ELF-1 (cell line): ENCODE measurements around the gene EGFL6.
A peak's percentile ranks its signal among the peaks of the same experiment; 100 is the strongest.

Experiments used
- DNase-seq: peaks from one replicate; pipeline ENCODE4 v3.0.0-alpha.2; 2016; ENCODE audit warnings: low read depth, low spot score

Gene EGFL6

DNA sequence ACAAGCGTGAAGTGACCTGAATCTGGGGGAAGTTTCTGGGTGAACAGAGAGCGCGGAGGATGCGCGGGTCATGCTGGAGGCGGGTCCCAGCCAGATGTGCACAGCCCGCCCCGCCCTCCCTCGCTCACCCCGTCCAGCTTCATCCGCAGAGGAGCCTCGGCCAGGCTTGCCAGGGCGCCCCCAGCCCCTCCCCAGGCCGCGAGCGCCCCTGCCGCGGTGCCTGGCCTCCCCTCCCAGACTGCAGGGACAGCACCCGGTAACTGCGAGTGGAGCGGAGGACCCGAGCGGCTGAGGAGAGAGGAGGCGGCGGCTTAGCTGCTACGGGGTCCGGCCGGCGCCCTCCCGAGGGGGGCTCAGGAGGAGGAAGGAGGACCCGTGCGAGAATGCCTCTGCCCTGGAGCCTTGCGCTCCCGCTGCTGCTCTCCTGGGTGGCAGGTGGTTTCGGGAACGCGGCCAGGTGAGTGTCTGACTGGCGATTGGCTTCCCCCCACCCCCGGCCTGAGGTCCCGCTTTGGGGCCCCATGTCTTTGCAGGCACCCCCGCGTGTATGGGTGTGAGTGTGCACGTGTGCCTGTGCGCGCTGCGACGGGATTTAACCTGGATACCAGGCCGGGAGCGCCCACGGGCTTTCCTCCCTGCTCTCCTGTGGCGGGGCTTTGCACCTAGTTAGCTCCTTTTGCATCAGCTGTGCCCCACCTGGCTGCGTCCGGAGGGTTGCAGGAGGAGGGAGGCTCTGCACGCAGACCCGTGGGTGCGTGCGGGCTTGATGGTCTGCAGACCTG, at the start of gene EGFL6:
TSS of gene EGFL6 (plus strand) at position 123 of the 782 bp plus-strand sequence. CDS start at position 384, 261 bp downstream.
- peak; percentile 33 for DNase-seq

GRCh38 chrX:13520351-13520750, 49.0 kb upstream of the EGFL6 start:
- no peak for DNase-seq

DNA sequence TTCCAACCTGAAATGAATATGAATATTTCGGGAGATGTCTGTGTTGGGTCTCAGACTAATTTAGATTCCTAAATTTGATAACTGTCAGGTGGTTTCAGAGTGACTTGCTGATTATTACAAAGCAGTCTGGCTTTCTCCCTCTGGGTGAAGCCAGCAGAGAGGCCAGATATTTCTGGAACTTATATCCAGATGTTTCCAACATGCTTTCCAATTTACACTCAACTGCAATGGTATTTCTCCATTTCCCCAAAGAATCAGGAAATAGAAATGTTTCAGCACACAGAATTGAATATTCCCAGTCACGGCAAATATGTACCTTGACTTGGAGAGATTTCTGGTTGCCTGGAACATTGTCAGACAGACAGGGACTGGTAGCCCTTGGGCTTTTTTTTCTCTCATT, 48.5 kb upstream of the EGFL6 start:
- DNase-seq = no peak

DNA sequence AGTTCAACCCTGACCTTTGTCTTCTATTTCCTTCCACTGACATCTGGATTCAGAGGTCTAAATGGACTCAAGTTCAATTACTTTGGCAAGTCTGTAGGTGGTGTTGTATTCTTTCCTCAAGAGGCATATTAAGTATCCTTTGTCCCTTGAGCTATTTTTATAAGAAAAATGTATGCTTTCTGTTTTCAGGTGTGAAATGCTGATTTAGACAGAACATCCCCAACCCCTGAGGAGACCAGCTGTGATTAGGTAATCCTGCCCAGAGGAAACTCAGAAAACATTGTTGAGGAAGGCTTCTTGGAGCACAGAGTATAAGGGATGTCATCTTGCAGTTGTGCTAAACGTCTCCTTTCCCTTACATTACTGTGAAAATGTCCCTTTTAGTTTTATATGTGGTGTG, 46.6 kb upstream of the EGFL6 start:
- no peak for DNase-seq

GRCh38 chrX:13533726-13534125, 35.7 kb upstream of the EGFL6 start:
- DNase-seq = no peak

DNA sequence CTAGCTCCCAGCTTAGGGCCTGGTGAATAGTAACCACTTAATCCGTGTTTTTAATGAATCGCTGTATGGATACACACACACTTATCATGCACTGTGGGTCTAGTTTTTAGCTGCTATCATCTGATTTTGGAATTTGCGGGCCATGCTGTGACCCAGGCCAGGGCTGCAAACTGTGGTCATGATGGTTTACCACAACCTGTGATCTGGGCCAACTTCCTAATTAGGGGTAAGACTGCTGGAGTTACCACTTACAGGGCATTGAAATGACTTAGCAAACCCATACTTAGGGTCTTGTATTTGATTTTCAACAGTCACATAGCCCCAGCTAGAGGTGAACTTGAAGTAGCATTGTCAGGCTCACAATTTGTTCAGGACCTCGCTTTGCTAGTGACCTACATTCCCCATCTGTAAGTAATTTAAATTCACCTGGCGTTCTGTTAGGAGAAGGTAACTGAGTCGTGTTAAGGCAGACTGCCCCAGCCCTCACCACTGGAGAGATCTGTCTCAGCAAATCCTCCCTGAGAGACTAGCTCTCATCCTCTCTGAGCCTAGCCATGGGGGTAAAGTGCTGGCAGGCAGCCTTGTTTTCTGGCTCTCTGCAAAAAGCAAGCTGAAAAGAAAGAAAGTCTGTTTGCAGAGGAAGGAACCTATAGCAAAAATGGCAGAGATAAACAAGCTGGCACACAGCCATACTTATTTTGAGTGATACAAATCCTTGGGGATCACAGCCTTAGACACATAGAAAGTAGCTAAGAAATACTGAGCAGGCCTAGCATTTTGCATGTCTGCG, 33.8 kb upstream of the EGFL6 start:
- DNase-seq = no peak

DNA sequence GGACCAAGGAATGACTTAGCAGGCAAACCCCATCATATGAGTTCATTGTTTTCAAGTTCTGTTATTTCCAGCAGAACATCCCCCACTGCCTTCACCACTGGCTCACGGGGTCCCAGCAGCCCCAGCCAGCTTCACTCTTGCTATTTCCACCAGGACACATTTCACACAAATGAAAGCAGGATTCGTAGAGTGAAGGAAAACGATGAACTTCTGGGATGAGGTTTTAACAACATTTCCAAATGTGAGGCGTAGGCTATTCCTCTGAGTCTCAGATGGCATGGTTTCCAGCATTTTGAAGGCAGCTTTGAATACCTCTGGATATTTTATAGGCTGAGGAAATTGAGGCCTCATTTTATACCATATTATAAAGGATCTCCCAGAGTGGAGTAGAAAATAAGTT, 32.9 kb upstream of the EGFL6 start:
- no peak for DNase-seq

GRCh38 chrX:13538414-13538813, 31.0 kb upstream of the EGFL6 start:
- DNase-seq = no peak

DNA sequence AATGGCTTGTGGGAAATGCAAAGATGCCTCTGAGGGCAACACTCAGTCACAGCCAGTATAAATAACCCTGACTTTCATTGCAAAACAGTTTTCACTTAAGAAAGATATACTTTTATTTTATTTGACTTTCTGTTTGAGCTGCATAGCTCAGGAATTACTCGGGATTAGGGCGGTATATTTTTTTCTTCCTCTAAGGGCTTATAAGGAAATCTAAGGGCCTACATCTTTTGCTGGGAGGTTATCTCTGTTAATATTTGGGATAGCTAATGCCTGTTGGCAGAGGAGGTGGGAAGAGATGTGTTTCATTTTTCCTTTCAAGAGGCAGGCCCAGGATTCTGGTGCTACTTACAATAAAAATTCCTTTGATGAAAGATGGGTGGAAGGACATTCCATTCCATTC, 28.8 kb upstream of the EGFL6 start:
- no peak for DNase-seq

DNA sequence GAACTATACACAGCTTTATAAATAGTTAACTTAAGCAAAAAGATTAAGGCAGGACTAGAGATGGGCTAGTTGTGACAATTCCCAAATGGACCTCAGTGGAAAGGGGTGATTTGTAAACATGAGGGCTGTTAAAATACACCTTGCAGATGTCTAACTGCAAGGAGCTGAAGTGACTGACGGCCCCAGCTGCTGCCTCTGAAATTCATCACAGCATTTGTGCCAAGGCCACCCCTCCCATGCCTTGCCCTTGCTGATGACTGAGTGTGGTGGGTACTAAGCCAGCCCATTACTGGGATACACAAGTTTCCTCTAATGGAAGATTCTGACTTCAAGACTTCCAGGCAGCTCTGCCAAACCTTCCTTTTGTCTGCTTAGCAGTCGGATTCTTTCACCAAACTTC, 23.7 kb upstream of the EGFL6 start:
- DNase-seq = no peak

DNA sequence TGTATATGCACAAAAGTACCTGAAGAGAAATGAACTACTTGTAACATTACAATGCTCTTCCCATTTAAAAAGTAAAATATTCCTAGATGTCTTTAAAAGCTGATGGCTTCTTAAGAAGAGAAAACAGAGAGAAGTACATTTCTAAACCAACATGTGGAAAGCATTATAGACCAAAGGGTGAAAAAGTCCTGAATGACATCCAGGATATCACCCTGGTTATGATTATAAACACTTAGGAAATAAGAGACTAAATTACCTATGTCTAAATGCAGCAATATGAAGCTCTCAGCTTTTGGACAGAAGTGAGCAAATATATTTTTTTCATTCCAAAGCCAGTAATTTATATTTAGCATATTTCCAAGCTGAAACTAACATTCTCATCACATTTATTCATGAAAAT, 21.7 kb upstream of the EGFL6 start:
- DNase-seq = no peak

DNA sequence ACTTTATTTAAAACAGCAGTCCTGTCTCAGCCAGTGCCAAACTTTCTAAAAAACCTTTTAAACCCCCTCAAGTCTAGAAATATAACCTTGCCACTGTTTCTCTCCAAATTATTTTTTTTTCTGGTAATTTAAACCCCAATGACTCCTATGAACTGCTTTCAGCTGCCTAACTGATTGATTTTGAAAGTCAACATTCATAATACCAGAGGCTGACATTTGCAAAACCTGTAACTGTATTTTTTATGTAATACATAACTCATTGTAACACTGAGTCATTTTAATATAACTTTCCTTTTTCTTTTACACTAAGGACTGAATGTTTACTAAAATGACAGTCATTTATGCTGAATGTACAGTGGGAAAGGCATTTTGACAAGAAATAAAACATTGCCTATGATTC, 19.1 kb upstream of the EGFL6 start:
- no peak for DNase-seq

GRCh38 chrX:13551610-13552009, 17.8 kb upstream of the EGFL6 start:
- no peak for DNase-seq

- DNase-seq = no peak
These were observed 16.5 kb upstream of the EGFL6 start for GRCh38 chrX:13552892-13553291.

DNA sequence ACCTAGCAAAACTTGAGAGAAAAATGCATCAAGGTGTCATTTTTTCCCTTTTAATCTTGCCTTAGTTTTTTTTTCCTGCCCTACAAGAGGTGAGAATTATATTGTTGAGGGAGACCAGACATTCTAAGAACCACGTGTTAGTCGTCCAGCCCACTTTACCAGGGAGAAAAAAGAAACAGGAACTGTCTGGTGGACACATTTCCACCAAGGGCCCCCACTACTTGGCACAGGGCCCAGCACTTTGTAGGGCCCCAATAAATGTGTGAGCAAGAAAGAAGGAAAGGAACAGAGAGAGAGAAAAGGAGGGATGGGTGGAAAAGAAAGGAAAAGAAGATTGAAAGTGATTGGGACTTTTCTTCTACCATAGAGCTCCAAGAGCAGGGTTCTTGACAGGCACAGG, 3.9 kb upstream of the EGFL6 start:
- no peak for DNase-seq

GRCh38 chrX:13570261-13570605, 832 bp downstream of the EGFL6 start:
- DNase-seq = no peak

- DNase-seq = no peak
These were observed 1.7 kb downstream of the EGFL6 start for GRCh38 chrX:13571136-13571535.

DNA sequence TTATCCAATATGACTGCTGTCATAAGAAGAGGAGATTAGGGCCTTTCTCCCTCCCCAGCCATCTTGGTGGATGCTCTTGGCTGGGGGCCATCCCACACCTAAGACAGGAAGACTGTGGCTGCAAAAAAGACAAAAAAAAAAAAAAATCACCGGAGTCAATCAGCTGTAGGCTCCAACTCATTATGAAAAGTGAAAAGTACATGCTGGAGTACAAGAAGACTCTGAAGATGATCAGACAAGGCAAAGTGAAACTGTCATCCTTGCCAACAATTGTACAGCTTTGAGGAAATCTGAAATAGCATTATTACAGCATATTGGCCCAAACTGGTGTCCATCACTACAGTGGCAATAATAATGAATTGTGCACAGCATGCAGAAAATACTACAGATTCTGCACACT, 5.2 kb downstream of the EGFL6 start:
- no peak for DNase-seq

- DNase-seq = no peak
These were observed 10.3 kb downstream of the EGFL6 start for GRCh38 chrX:13579661-13580060.

DNA sequence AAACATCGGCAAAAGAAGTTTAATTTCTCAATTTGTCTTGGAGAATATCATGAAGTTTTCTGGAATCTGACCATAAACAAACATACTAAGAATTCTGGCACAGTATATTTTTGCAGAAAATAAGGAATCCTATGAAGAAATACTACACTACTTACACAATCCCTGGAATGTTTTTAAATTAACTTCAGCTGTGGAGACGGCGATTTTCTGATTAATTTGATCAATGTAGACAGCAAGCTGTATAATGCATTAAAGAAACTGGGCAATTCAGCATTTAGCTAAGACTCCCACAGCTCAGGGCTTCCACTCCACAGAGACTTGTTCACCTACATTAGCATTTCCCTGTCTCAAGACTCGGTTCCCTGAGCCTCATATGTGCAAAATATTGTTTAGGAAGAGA, 12.2 kb downstream of the EGFL6 start:
- no peak for DNase-seq

DNA sequence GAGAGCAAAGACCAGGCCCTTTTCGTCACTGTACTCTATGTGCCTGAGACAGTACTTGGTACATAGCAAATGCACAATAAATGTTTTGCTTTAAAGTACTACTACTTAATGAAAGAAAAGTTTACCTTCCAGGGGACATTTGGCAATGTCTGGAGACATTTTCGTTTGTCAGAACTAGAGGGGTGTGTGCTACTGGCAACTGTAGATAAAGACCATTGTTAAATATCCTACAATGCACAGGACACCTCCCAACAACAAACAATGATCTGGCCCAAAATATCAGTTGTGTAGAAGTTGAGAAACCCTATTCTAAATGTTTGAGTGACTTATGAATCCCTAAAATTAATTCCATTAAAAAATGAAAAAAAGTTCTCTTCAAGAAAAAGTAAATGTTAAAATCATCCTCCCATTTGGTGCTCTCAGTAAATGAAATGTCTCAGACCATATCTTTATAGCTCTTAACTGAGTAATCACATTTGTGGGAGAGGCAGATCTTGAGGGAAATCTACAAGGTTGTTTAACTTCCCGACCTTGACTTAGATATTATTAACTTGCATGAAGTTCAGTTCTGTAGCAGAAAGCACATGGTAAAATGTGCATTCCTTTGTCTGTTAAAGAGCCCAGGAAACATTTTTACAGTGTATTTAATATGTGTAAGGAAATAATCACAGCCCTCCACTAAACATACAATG, 18.5 kb downstream of the EGFL6 start:
- no peak for DNase-seq

DNA sequence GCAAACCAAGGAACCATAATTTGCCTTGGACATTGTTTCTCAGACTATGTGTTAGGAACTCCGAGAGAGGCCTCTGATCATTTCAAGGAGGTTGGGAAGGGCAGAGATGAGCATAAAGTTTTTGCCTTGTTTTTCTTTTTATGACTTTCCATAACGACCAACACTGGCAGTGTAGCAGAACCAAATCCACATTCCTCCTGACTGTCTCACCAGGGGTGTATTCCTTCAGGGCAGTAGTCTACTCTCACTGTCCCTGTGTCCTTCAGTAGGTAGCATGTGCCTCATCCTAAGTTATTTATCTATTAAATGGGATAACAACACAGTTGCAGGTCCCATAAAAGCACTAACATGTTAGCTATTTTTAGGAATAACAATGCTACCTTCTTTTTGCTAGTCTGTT, 20.8 kb downstream of the EGFL6 start:
- DNase-seq = no peak

DNA sequence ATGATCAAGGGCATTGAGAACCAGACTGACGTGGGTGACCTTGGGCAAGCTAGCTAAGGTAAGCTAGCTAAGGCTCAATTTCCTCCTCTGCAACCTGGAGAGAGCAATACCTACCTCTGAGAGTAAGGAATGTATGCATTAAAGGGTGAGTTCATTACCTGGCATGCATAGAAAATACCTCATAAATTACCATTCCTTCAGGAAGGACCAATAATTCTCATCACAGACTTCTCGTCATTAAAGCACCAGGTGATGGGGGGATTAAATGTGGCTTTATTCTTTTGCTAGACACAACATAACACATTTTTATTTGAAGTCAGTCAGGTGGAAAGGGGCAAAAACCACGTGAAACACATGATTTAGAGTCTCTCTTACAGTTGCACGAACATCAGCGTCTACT, 21.5 kb downstream of the EGFL6 start:
- DNase-seq = no peak
